HG03460 (cell line): ENCODE results near the gene ENO2.
"Not testable (repeated sequence)": the region's sequence is repeated elsewhere in the genome, so short reads cannot be mapped to it uniquely, and the experiment has no call there.

Source experiments
- ATAC-seq: cut with Tn5 transposase; IDR thresholded peaks from one replicate; pipeline ENCODE4 v1.9.1; 2021; ENCODE audit not compliant: unreplicated experiment

ENO2 gene

GRCh38 chr12:6914246-6914946 is at the start of gene ENO2:
ENO2 (plus strand) TSS chr12:6914580; CDS start chr12:6915833, 1,253 bp downstream.
- ATAC-seq = peak; percentile 80

DNA sequence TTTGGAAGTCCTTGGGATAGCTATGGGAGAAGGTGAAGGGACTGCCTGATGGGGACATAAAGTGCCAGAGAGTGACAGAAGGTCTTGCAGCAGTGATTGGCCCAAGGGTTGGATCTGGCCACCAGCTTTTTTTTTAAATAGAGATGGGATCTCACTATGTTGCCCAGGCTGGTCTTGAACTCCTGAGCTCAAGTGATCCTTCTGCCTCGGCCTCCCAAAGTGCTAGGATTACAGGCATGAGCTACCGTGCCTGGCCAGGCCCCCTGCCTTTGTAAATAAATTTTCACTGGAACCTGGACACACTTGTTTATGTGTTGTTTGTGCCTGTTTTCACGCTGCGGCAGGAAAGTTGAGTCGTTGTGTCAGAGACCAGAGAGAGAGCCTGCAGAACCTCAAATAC is 49.1 kb upstream of the ENO2 start:
- not testable (repeated sequence) for ATAC-seq

DNA sequence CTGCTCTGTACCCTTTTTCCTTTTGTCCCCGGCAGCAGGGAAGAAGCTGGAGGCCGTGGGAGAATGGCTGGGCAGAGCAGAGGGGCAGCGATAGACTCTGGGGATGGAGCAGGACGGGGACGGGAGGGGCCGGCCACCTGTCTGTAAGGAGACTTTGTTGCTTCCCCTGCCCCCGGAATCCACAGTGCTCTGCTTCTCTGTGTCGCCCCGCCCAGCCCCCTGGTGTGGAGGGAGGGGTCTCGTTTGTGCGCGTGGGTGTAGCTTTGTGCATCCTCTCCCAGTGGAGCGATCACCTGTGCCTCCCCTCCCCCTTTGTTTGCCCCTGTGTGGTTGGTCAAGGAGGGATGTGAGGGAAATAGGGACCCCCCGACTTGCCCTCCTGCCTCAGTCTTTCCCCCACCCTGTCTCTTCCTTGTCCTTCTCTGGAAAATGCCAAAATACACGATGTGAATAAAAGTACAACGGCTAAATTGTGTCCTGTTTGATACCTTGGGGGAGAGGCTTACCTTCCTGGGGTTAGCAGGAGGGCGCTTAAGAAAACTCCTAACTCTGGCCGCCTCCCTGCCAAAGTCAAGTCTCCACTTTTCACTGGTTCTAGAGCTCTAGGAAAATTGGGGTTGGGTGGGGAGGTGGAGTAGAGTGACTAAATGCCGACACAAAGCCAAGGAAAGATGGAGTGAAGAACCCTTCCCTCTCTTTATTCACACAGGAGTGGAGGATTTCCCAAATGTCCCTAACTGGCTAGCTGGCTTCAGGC is 48.0 kb upstream of the ENO2 start:
- no peak for ATAC-seq

DNA sequence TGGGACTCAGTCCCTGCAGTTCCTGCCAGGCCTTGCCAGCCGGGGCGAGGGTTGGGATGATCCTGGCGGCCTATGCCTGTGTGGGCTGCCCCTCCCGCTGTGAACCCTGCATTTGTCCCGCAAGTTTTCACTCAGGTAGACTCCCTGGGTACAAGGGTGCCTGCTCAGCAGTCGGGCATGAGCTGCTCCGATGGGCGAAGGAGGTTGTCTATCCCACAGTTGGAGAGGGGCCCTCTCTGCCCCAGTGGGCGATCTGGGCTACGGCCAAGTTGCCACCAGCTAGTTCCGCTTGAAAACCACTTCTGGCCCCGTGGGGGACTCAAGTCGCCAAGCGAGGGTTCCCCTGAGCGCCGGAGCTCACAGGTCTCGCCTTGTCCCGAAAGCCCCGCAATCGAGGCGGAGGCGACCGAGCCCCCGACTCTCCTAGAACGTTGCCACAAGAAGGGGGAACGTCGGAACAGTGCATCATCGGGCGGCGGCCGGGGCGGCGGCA is 47.4 kb upstream of the ENO2 start:
- no peak for ATAC-seq

GRCh38 chr12:6867413-6868210 is 46.8 kb upstream of the ENO2 start, which contains the start of gene TPI1:
TPI1 (plus strand) TSS chr12:6867531; CDS start chr12:6867567, 36 bp downstream.
- ATAC-seq = peak; percentile 63

DNA sequence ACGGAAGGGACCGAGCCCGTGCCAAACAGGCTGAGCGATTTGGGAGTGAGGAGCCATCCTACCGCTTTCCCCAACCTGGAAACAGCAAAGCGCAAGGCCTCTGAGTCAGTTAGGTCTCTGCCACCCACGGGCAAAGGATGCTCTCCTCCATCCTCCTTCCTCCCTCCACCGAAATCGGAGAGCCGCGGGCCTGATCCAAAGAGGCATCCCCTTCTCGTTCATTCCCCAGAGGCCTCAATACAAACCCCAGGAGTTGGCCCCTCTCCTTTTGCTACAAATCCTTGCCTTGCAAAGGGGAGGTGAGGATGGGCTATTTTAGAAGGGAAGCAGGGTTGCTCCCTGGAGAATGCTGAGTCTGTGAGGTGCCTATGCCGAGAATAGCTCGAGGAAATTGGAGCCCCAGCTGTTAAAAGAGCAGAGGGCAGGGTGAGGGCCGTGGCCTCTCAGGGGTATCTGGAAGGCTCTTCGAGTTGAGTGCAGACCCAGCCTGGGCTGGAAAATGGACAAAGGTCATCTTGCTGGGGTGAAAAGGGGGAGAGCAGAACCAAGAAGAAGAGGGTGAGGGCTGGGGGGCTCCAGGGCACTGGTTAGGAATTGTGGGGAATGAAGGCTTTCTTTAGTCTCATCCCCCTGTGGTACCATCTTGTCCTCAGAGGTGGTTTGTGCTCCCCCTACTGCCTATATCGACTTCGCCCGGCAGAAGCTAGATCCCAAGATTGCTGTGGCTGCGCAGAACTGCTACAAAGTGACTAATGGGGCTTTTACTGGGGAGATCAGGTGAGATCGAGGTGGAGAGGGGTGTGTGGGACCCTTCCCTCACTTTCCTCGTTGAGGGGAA is 46.0 kb upstream of the ENO2 start:
- no peak for ATAC-seq

GRCh38 chr12:6869049-6870021 is 45.0 kb upstream of the ENO2 start:
- no peak for ATAC-seq

DNA sequence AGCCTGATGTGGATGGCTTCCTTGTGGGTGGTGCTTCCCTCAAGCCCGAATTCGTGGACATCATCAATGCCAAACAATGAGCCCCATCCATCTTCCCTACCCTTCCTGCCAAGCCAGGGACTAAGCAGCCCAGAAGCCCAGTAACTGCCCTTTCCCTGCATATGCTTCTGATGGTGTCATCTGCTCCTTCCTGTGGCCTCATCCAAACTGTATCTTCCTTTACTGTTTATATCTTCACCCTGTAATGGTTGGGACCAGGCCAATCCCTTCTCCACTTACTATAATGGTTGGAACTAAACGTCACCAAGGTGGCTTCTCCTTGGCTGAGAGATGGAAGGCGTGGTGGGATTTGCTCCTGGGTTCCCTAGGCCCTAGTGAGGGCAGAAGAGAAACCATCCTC is 44.1 kb upstream of the ENO2 start:
- ATAC-seq = not testable (repeated sequence)

GRCh38 chr12:6871052-6871957 is 43.1 kb upstream of the ENO2 start:
- no peak for ATAC-seq

DNA sequence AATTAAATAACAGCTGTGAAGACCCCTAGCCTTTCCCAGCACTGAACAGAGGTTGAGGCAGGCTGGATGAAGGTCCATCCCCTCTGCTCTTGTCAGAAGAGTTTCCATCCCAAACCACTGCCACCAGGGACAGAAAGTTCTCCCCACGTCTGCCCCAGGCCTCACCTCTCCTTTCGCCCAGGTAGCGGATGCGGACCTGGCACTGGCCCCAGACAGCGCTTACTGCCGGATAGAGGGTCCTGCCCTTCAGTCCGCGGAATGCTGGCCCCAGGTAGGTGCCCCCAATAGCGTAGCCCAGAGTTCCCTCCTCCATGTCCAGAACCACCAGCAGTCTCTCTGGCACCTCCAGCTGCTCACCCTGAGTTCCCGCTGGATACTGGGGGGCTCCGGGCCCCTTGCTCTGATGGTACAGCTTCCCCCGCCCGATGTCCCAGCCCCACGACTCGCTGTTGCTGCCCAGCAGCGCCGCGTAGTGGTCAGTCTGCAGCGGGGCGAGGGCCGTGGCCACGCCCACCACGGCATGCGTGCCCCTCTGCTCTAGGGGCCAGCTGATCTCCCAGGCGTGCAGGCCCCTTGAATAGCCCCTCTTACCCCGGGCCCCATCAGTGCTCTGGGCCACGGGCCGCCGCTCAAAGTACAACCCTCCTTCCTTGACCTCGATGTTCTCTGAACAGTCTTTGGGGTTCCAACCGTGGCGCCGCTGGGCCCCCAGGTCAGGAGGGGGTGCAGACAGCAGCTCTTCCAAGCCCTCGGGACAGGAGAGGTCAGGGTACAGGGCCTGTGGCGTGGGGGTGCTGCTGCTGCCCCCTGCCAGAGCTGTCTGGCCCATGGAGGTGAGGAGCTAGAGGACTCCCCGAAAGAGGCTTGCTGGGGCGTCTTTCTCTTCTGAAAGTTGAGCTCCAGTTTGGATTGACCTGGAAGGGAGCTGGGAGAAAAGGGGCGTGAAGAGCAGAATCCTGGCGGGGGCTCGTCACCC is 42.0 kb upstream of the ENO2 start:
- ATAC-seq = no peak

GRCh38 chr12:6873094-6874014 is 41.0 kb upstream of the ENO2 start, which contains the start of gene SPSB2:
SPSB2 (minus strand) TSS chr12:6873303; CDS start chr12:6872901, 402 bp downstream.
- ATAC-seq = peak; percentile 73

DNA sequence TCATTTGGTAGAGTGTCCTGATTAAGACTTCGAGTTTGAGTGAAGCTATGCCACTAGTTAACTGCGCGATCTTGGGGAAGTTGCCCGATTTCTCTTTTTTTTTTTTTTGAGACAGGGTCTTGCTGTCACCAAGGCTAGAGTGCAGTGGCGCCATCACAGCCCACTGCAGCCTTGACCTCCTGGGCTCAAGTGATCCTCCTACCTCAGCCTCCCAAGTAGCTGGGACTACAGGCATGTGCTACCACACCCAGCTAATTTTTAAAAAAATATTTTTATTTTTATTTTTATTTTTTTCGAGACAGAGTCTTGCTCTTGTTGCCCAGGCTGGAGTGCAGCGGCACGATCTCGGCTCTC is 40.4 kb upstream of the ENO2 start:
- ATAC-seq = not testable (repeated sequence)

DNA sequence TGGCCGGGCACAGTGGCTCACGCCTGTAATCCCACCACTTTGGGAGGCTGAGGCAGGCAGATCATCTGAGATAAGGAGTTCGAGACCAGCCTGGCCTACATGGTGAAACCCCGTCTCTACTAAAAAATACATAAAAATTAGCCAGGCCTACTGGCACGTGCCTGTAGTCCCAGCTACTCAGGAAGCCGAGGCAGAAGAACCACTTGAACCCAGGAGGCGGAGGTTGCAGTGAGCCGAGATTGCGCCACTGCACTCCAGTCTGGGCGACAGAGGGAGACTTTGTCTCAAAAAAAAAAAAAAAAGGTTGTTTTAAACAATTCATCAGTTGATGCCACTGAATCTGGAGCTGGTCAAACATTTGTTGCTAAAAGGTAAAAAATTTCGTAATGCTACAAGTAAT is 34.6 kb upstream of the ENO2 start:
- not testable (repeated sequence) for ATAC-seq

- no peak for ATAC-seq
Observed at GRCh38 chr12:6883252-6883651, 31.1 kb upstream of the ENO2 start.

DNA sequence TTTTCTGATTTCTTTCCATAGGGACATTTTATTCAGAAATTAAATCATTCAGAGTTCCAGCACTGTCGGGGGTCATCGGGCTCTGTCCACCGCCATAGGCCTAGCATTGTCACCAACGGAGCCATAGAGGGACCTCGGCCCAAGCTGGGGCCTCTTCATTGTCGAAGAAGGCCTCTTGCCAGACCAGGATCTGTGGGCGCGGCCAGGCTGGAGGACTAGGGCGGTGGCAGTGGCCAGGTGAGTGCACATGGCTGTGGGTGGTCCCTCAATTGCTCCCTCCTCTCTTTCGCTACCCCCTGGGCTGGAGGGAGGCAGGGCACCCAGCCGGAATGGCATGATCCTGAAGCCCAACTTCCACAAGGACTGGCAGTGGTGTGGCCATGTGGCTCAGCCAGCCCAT is 30.7 kb upstream of the ENO2 start:
- ATAC-seq = no peak

GRCh38 chr12:6884539-6884938 is 29.8 kb upstream of the ENO2 start:
- no peak for ATAC-seq
